ENCODE measurements around the gene VPS8.
"Not testable (repeated sequence)": the region's sequence is repeated elsewhere in the genome, so short reads cannot be mapped to it uniquely, and the experiment has no call there.

VPS8 gene

DNA sequence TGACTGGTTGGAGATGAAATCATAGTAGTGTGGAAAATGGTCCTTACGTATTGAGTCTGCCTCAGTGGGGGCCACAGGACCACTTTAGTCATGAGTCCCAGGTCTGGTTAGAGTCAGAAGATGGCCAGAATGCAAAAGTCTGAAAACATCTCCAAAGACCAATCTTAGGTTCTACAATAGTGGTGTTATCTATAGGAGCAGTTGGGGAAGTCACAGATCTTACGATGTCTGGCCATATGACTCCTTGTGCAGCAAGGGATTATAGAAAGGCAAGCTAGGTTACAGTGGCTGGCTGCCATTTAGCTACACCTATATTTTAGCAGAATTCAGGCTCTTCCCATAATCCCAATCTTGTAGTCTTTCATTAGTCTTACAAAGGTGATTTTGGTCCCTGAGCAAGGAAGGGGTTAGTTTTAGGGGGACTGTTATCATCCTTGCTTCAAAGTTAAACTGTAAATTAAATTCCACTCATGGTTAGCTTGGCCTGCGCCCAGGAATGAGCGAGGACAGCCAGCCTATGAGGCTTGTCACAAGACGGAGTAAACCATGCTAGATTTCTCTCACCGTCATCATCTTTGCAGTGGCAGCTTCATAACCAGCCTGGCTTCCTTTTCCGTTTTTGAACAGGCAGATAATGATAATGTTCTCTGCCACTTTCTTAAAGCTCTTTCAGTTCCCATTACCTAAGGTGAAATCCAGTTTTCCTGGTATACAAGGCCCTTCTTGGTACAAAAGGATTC is 134.1 kb downstream of the VPS8 start:
- H3K9me3 ChIP-seq (ENCODE audit: control insufficient read depth, low read length) = no peaks in the 10 kb centered on the region
- H3K27me3 ChIP-seq (replicated peaks; ENCODE audit: control insufficient read depth, insufficient read depth, low read length, poor library complexity, severe bottlenecking) = no peaks in the 10 kb centered on the region
- peaks cover 6% of the 10 kb centered on the region for H3K36me3 ChIP-seq (ENCODE audit: control insufficient read depth, insufficient read depth, low read length)
- no peak overlapping the region for H3K4me3 ChIP-seq (ENCODE audit: insufficient read depth, low read depth, low read length, poor library complexity, severe bottlenecking)
- no peak overlapping the region for H3K27ac ChIP-seq (ENCODE audit: insufficient read depth, low read length, poor library complexity, severe bottlenecking)
- DNase-seq = no peak
- H3K4me1 ChIP-seq (ENCODE audit: control insufficient read depth, insufficient read depth, low read length, poor library complexity, severe bottlenecking) = no peaks in the 10 kb centered on the region

- no peak overlapping the region for H3K27ac ChIP-seq (ENCODE audit: insufficient read depth, low read length, poor library complexity, severe bottlenecking)
- H3K4me1 ChIP-seq (ENCODE audit: control insufficient read depth, insufficient read depth, low read length, poor library complexity, severe bottlenecking) = no peaks in the 10 kb centered on the region
- H3K36me3 ChIP-seq (ENCODE audit: control insufficient read depth, insufficient read depth, low read length) = peaks cover 6% of the 10 kb centered on the region
- no peak overlapping the region for H3K4me3 ChIP-seq (ENCODE audit: insufficient read depth, low read depth, low read length, poor library complexity, severe bottlenecking)
- DNase-seq = no peak
- H3K9me3 ChIP-seq (ENCODE audit: control insufficient read depth, low read length) = no peaks in the 10 kb centered on the region
- no peaks in the 10 kb centered on the region for H3K27me3 ChIP-seq (replicated peaks; ENCODE audit: control insufficient read depth, insufficient read depth, low read length, poor library complexity, severe bottlenecking)
Measured at GRCh38 chr3:184946917-184947316, 135.0 kb downstream of the VPS8 start.

GRCh38 chr3:184949251-184949965 is 137.4 kb downstream of the VPS8 start:
- Histone ChIP-seq H3K36me3 (ENCODE audit: control insufficient read depth, insufficient read depth, low read length) (no peaks in the 10 kb centered on the region), H3K9me3 (ENCODE audit: control insufficient read depth, low read length) (no peaks in the 10 kb centered on the region), H3K4me1 (ENCODE audit: control insufficient read depth, insufficient read depth, low read length, poor library complexity, severe bottlenecking) (no peaks in the 10 kb centered on the region)

GRCh38 chr3:184950816-184951215 is 138.8 kb downstream of the VPS8 start:
- not testable (repeated sequence) for DNase-seq; H3K36me3 ChIP-seq (ENCODE audit: control insufficient read depth, insufficient read depth, low read length)

More at GRCh38 chr3:184949251-184949965, 137.4 kb downstream of the VPS8 start:
- Histone ChIP-seq H3K27ac (ENCODE audit: insufficient read depth, low read length, poor library complexity, severe bottlenecking) (no peak overlapping the region), H3K4me3 (ENCODE audit: insufficient read depth, low read depth, low read length, poor library complexity, severe bottlenecking) (no peak overlapping the region), H3K27me3 (replicated peaks; ENCODE audit: control insufficient read depth, insufficient read depth, low read length, poor library complexity, severe bottlenecking) (no peaks in the 10 kb centered on the region)
- no peak for DNase-seq

GRCh38 chr3:184952671-184953070 is 140.7 kb downstream of the VPS8 start:
- no peaks in the 10 kb centered on the region for H3K4me1 ChIP-seq (ENCODE audit: control insufficient read depth, insufficient read depth, low read length, poor library complexity, severe bottlenecking)
- H3K36me3 ChIP-seq (ENCODE audit: control insufficient read depth, insufficient read depth, low read length) = peaks cover 11% of the 10 kb centered on the region
- H3K4me3 ChIP-seq (ENCODE audit: insufficient read depth, low read depth, low read length, poor library complexity, severe bottlenecking) = no peak overlapping the region
- H3K9me3 ChIP-seq (ENCODE audit: control insufficient read depth, low read length) = no peaks in the 10 kb centered on the region
- H3K27me3 ChIP-seq (replicated peaks; ENCODE audit: control insufficient read depth, insufficient read depth, low read length, poor library complexity, severe bottlenecking) = no peaks in the 10 kb centered on the region
- H3K27ac ChIP-seq (ENCODE audit: insufficient read depth, low read length, poor library complexity, severe bottlenecking) = no peak overlapping the region
- no peak for DNase-seq

More at GRCh38 chr3:184950816-184951215, 138.8 kb downstream of the VPS8 start:
- not testable (repeated sequence) for H3K9me3 ChIP-seq (ENCODE audit: control insufficient read depth, low read length); H3K4me1 ChIP-seq (ENCODE audit: control insufficient read depth, insufficient read depth, low read length, poor library complexity, severe bottlenecking); H3K4me3 ChIP-seq (ENCODE audit: insufficient read depth, low read depth, low read length, poor library complexity, severe bottlenecking); H3K27ac ChIP-seq (ENCODE audit: insufficient read depth, low read length, poor library complexity, severe bottlenecking); H3K27me3 ChIP-seq (replicated peaks; ENCODE audit: control insufficient read depth, insufficient read depth, low read length, poor library complexity, severe bottlenecking)

GRCh38 chr3:184953401-184953800 is 141.4 kb downstream of the VPS8 start:
- Histone ChIP-seq H3K9me3 (ENCODE audit: control insufficient read depth, low read length) (no peaks in the 10 kb centered on the region), H3K4me1 (ENCODE audit: control insufficient read depth, insufficient read depth, low read length, poor library complexity, severe bottlenecking) (no peaks in the 10 kb centered on the region), H3K4me3 (ENCODE audit: insufficient read depth, low read depth, low read length, poor library complexity, severe bottlenecking) (no peak overlapping the region), H3K36me3 (ENCODE audit: control insufficient read depth, insufficient read depth, low read length) (peaks cover 18% of the 10 kb centered on the region), H3K27me3 (replicated peaks; ENCODE audit: control insufficient read depth, insufficient read depth, low read length, poor library complexity, severe bottlenecking) (no peaks in the 10 kb centered on the region), H3K27ac (ENCODE audit: insufficient read depth, low read length, poor library complexity, severe bottlenecking) (no peak overlapping the region)
- no peak for DNase-seq

DNA sequence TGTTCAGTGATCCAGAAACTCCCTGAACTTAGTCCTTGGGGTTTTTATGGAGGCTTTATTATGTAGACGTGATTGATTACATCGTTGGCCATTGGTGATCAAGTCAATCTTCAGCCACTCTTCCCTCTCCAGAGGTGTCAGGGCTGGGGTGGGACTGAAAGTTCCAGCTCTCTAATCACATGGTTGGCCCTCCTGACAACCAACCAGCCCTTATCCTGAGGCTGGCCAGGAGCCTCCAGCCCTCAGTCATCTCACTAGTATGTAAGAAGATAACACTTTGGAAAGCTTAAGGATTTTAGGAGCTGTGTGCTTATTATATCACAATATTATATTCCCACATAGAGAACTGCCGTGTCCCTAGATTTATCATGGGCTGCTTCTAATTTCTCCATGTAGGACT is 142.3 kb downstream of the VPS8 start:
- Histone ChIP-seq H3K36me3 (ENCODE audit: control insufficient read depth, insufficient read depth, low read length) (peaks cover 20% of the 10 kb centered on the region), H3K9me3 (ENCODE audit: control insufficient read depth, low read length) (no peaks in the 10 kb centered on the region), H3K27ac (ENCODE audit: insufficient read depth, low read length, poor library complexity, severe bottlenecking) (no peak overlapping the region), H3K4me1 (ENCODE audit: control insufficient read depth, insufficient read depth, low read length, poor library complexity, severe bottlenecking) (no peaks in the 10 kb centered on the region), H3K27me3 (replicated peaks; ENCODE audit: control insufficient read depth, insufficient read depth, low read length, poor library complexity, severe bottlenecking) (no peaks in the 10 kb centered on the region), H3K4me3 (ENCODE audit: insufficient read depth, low read depth, low read length, poor library complexity, severe bottlenecking) (no peak overlapping the region)
- DNase-seq = no peak

- not testable (repeated sequence) for H3K27me3 ChIP-seq (replicated peaks; ENCODE audit: control insufficient read depth, insufficient read depth, low read length, poor library complexity, severe bottlenecking); H3K27ac ChIP-seq (ENCODE audit: insufficient read depth, low read length, poor library complexity, severe bottlenecking); H3K9me3 ChIP-seq (ENCODE audit: control insufficient read depth, low read length); H3K4me3 ChIP-seq (ENCODE audit: insufficient read depth, low read depth, low read length, poor library complexity, severe bottlenecking); DNase-seq; H3K4me1 ChIP-seq (ENCODE audit: control insufficient read depth, insufficient read depth, low read length, poor library complexity, severe bottlenecking)
- peaks cover 20% of the 10 kb centered on the region for H3K36me3 ChIP-seq (ENCODE audit: control insufficient read depth, insufficient read depth, low read length)
Measured at GRCh38 chr3:184954851-184955250, 142.9 kb downstream of the VPS8 start.

GRCh38 chr3:184965639-184966430 is 153.9 kb downstream of the VPS8 start:
- Histone ChIP-seq H3K36me3 (ENCODE audit: control insufficient read depth, insufficient read depth, low read length) (peaks cover 31% of the 10 kb centered on the region), H3K27ac (ENCODE audit: insufficient read depth, low read length, poor library complexity, severe bottlenecking) (no peak overlapping the region), H3K27me3 (replicated peaks; ENCODE audit: control insufficient read depth, insufficient read depth, low read length, poor library complexity, severe bottlenecking) (no peaks in the 10 kb centered on the region), H3K4me1 (ENCODE audit: control insufficient read depth, insufficient read depth, low read length, poor library complexity, severe bottlenecking) (no peaks in the 10 kb centered on the region), H3K4me3 (ENCODE audit: insufficient read depth, low read depth, low read length, poor library complexity, severe bottlenecking) (no peak overlapping the region), H3K9me3 (ENCODE audit: control insufficient read depth, low read length) (no peaks in the 10 kb centered on the region)
- no peak for DNase-seq

- H3K27me3 ChIP-seq (replicated peaks; ENCODE audit: control insufficient read depth, insufficient read depth, low read length, poor library complexity, severe bottlenecking) = no peaks in the 10 kb centered on the region
- DNase-seq = no peak
- H3K27ac ChIP-seq (ENCODE audit: insufficient read depth, low read length, poor library complexity, severe bottlenecking) = no peak overlapping the region
- H3K4me3 ChIP-seq (ENCODE audit: insufficient read depth, low read depth, low read length, poor library complexity, severe bottlenecking) = no peak overlapping the region
- no peaks in the 10 kb centered on the region for H3K9me3 ChIP-seq (ENCODE audit: control insufficient read depth, low read length)
- no peaks in the 10 kb centered on the region for H3K4me1 ChIP-seq (ENCODE audit: control insufficient read depth, insufficient read depth, low read length, poor library complexity, severe bottlenecking)
- peaks cover 47% of the 10 kb centered on the region for H3K36me3 ChIP-seq (ENCODE audit: control insufficient read depth, insufficient read depth, low read length)
Measured at GRCh38 chr3:184968115-184968514, 156.1 kb downstream of the VPS8 start.

Data from effector memory CD4-positive, alpha-beta T cell (primary cell).